ENCODE results near the gene GNB3.

The GNB3 gene

GRCh38 chr12:6852651-6853354, 12.1 kb downstream of the GNB3 start:
- peak; percentile 0 for ATAC-seq
- TF ChIP-seq ESRRG (CRISPR knock-in tag; IDR thresholded peaks at IDR 0.05) = no peak
- TF ChIP-seq CSDC2 (CRISPR knock-in tag; IDR thresholded peaks at IDR 0.05) = no peak
- no peak for TF ChIP-seq TOX (CRISPR knock-in tag; IDR thresholded peaks at IDR 0.05; ENCODE audit: borderline replicate concordance)
- no peak for TF ChIP-seq ZNF8 (CRISPR knock-in tag; IDR thresholded peaks at IDR 0.05)

GRCh38 chr12:6853626-6854025, 12.9 kb downstream of the GNB3 start:
- ATAC-seq = no peak
- TF ChIP-seq BACH2 (CRISPR knock-in tag; IDR thresholded peaks at IDR 0.05; ENCODE audit: borderline replicate concordance) = no peak
- no peak for TF ChIP-seq OSR1 (CRISPR knock-in tag; IDR thresholded peaks at IDR 0.05)
- TF ChIP-seq ZC3H10 (CRISPR knock-in tag; IDR thresholded peaks at IDR 0.05) = no peak
- no peak for TF ChIP-seq ARNTL (CRISPR knock-in tag; IDR thresholded peaks at IDR 0.05; ENCODE audit: borderline replicate concordance, low read depth)

- no peak for ATAC-seq
These were observed 13.3 kb downstream of the GNB3 start for GRCh38 chr12:6854036-6854435.

GRCh38 chr12:6855322-6855721, 14.6 kb downstream of the GNB3 start:
- no peak for ATAC-seq
- no peak for TF ChIP-seq CREB5 (CRISPR knock-in tag; IDR thresholded peaks at IDR 0.05; ENCODE audit: low read depth)

More at GRCh38 chr12:6854036-6854435, 13.3 kb downstream of the GNB3 start:
- TF ChIP-seq ZFP30 (CRISPR knock-in tag; IDR thresholded peaks at IDR 0.05) (no peak), ZFP3 (CRISPR knock-in tag; IDR thresholded peaks at IDR 0.05) (no peak), ARNTL (CRISPR knock-in tag; IDR thresholded peaks at IDR 0.05; ENCODE audit: borderline replicate concordance, low read depth) (no peak), ZNF70 (CRISPR knock-in tag; IDR thresholded peaks at IDR 0.05) (no peak), ZNF565 (CRISPR knock-in tag; conservative IDR thresholded peaks at IDR 0.05; ENCODE audit: low read depth) (no peak), BACH2 (CRISPR knock-in tag; IDR thresholded peaks at IDR 0.05; ENCODE audit: borderline replicate concordance) (no peak), PATZ1 (CRISPR knock-in tag; IDR thresholded peaks at IDR 0.05; ENCODE audit: borderline replicate concordance) (no peak), POU6F1 (CRISPR knock-in tag; IDR thresholded peaks at IDR 0.05; ENCODE audit: borderline replicate concordance, low read depth) (no peak), ESRRG (CRISPR knock-in tag; IDR thresholded peaks at IDR 0.05) (no peak), PPARA (CRISPR knock-in tag; IDR thresholded peaks at IDR 0.05; ENCODE audit: borderline replicate concordance) (no peak), TCF4 (CRISPR knock-in tag; IDR thresholded peaks at IDR 0.05; ENCODE audit: borderline replicate concordance) (no peak), RARB (CRISPR knock-in tag; IDR thresholded peaks at IDR 0.05) (no peak), GLIS3 (CRISPR knock-in tag; IDR thresholded peaks at IDR 0.05) (no peak), ISL1 (CRISPR knock-in tag; IDR thresholded peaks at IDR 0.05) (no peak)

GRCh38 chr12:6858799-6859198, 18.1 kb downstream of the GNB3 start:
- TF ChIP-seq CSDC2 (CRISPR knock-in tag; IDR thresholded peaks at IDR 0.05) (no peak), ISL1 (CRISPR knock-in tag; IDR thresholded peaks at IDR 0.05) (no peak), BACH2 (CRISPR knock-in tag; IDR thresholded peaks at IDR 0.05; ENCODE audit: borderline replicate concordance) (no peak), GLIS3 (CRISPR knock-in tag; IDR thresholded peaks at IDR 0.05) (no peak), TOX (CRISPR knock-in tag; IDR thresholded peaks at IDR 0.05; ENCODE audit: borderline replicate concordance) (no peak)
- no peak for ATAC-seq

- no peak for ATAC-seq
- TF ChIP-seq POU6F1 (CRISPR knock-in tag; IDR thresholded peaks at IDR 0.05; ENCODE audit: borderline replicate concordance, low read depth) = no peak
- no peak for TF ChIP-seq TSHZ2 (CRISPR knock-in tag; IDR thresholded peaks at IDR 0.05)
- TF ChIP-seq CSRNP3 (CRISPR knock-in tag; IDR thresholded peaks at IDR 0.05) = no peak
- TF ChIP-seq ZFP30 (CRISPR knock-in tag; IDR thresholded peaks at IDR 0.05) = no peak
- no peak for TF ChIP-seq GLIS3 (CRISPR knock-in tag; IDR thresholded peaks at IDR 0.05)
- no peak for TF ChIP-seq BACH2 (CRISPR knock-in tag; IDR thresholded peaks at IDR 0.05; ENCODE audit: borderline replicate concordance)
- no peak for TF ChIP-seq ISL1 (CRISPR knock-in tag; IDR thresholded peaks at IDR 0.05)
These were observed 19.4 kb downstream of the GNB3 start for GRCh38 chr12:6860116-6860515.

All from SK-N-SH treated with all-trans-retinoic acid at 6 μM for 48 hours (cell line).